WTC11 (cell line): ENCODE results near the gene ITPR1. TPM values are rescaled to one million over a fixed set of nuclear protein-coding genes. Genes with fewer than 3 reads are reported as not detected.

Experiments
- ATAC-seq: fragments of 200-7000 bp; cut with Tn5 transposase; 2 replicates; pipeline ENCODE4 v1.10.0; 2021; ENCODE audit warnings: mild to moderate bottlenecking, moderate library complexity
- CTCF ChIA-PET: fragments of 300-600 bp; sonication (Branson Sonifier 250); formaldehyde crosslinking; loops from one replicate; lab custom pipeline; 2021; ENCODE audit warnings: antibody characterized with exemption; lab: Charles Lee
- POLR2A ChIA-PET: fragments of 350-600 bp; sonication (Branson Sonifier 250); formaldehyde crosslinking; loops from one replicate; lab custom pipeline; 2021; ENCODE audit warnings: antibody characterized with exemption; lab: Charles Lee
- DNase-seq: peaks from one replicate; pipeline ENCODE4 v3.0.0; 2021; ENCODE audit warnings: low spot score
- H3K27ac Mint-ChIP-seq: 2 replicates; pipeline ENCODE4 v1.8.0; 2021; ENCODE audit warnings: mixed read lengths
- H3K27me3 Mint-ChIP-seq: 2 replicates; pipeline ENCODE4 v1.8.0; 2021; ENCODE audit warnings: low read depth, mild to moderate bottlenecking, moderate library complexity, mixed read lengths
- H3K36me3 Mint-ChIP-seq: 2 replicates; pipeline ENCODE4 v1.8.0; 2021; ENCODE audit warnings: mixed read lengths
- H3K4me1 Mint-ChIP-seq: 2 replicates; pipeline ENCODE4 v1.8.0; 2022; ENCODE audit warnings: mixed read lengths
- H3K4me3 Mint-ChIP-seq: 2 replicates; pipeline ENCODE4 v1.8.0; 2021; ENCODE audit warnings: mild to moderate bottlenecking, moderate library complexity, mixed read lengths
- H3K9me3 Mint-ChIP-seq: 2 replicates; pipeline ENCODE4 v1.8.0; 2021; ENCODE audit warnings: mixed read lengths
- CREB1 ChIP-seq: sonication (generic); formaldehyde crosslinking; IDR thresholded peaks from 2 replicates; pipeline ENCODE4 v1.8.0; 2023; ENCODE audit warnings: mild to moderate bottlenecking, missing genetic modification reagents
- FOXP1 ChIP-seq: sonication (generic); formaldehyde crosslinking; IDR thresholded peaks from 2 replicates; pipeline ENCODE4 v1.8.0; 2022; ENCODE audit warnings: missing genetic modification reagents, mild to moderate bottlenecking, moderate library complexity, borderline replicate concordance
- MXD4 ChIP-seq: fragments of 250-450 bp; sonication (Bioruptor Pico); IDR thresholded peaks from 2 replicates; pipeline ENCODE4 v1.8.0; 2021; ENCODE audit warnings: mild to moderate bottlenecking, moderate library complexity, borderline replicate concordance
- NR1H2 ChIP-seq: sonication (generic); formaldehyde crosslinking; IDR thresholded peaks from 2 replicates; pipeline ENCODE4 v1.9.0; 2021; ENCODE audit warnings: mild to moderate bottlenecking, moderate library complexity, missing genetic modification reagents
- OVOL2 ChIP-seq: fragments of 250-450 bp; sonication (Bioruptor Pico); IDR thresholded peaks from 2 replicates; pipeline ENCODE4 v1.9.0; 2021; ENCODE audit warnings: mild to moderate bottlenecking, borderline replicate concordance
- RORB ChIP-seq: fragments of 250-450 bp; sonication (Bioruptor Pico); IDR thresholded peaks from 2 replicates; pipeline ENCODE4 v1.9.0; 2021; ENCODE audit warnings: mild to moderate bottlenecking
- SOX15 ChIP-seq: fragments of 250-450 bp; sonication (Bioruptor Pico); IDR thresholded peaks from 2 replicates; pipeline ENCODE4 v1.9.0; 2021; ENCODE audit warnings: mild to moderate bottlenecking
- TEAD4 ChIP-seq: sonication (generic); formaldehyde crosslinking; IDR thresholded peaks from 2 replicates; pipeline ENCODE4 v1.8.0; 2022; ENCODE audit warnings: mild to moderate bottlenecking, missing genetic modification reagents
- TP53 ChIP-seq: sonication (generic); formaldehyde crosslinking; IDR thresholded peaks from 2 replicates; pipeline ENCODE4 v1.8.1; 2023; ENCODE audit warnings: mild to moderate bottlenecking, missing genetic modification reagents
- ZNF263 ChIP-seq: sonication (generic); formaldehyde crosslinking; IDR thresholded peaks from 2 replicates; pipeline ENCODE4 v1.8.1; 2022; ENCODE audit warnings: low read depth, mild to moderate bottlenecking, moderate library complexity, missing genetic modification reagents
- ZNF317 ChIP-seq: sonication (generic); formaldehyde crosslinking; IDR thresholded peaks from 2 replicates; pipeline ENCODE4 v1.8.1; 2023; ENCODE audit warnings: low read depth, mild to moderate bottlenecking, moderate library complexity, missing genetic modification reagents, borderline replicate concordance
- ZNF416 ChIP-seq: fragments of 250-450 bp; sonication (Bioruptor Pico); IDR thresholded peaks from 2 replicates; pipeline ENCODE4 v1.9.0; 2021; ENCODE audit warnings: mild to moderate bottlenecking, inconsistent platforms
- total RNA-seq: library from RNA; stranded (reverse); gene quantifications from 3 replicates; pipeline ENCODE4 v1.2.3, GENCODE V29; 2021
- TF ChIP-seq, protein P1 (sequence below): fragments of 250-450 bp; sonication (Bioruptor Pico); IDR thresholded peaks from 2 replicates; pipeline ENCODE4 v2.1.2; 2022; ENCODE audit warnings: mild to moderate bottlenecking, moderate library complexity
- TF ChIP-seq, protein P2 (sequence below): sonication (generic); formaldehyde crosslinking; IDR thresholded peaks from 2 replicates; pipeline ENCODE4 v1.8.1; 2022; ENCODE audit warnings: missing genetic modification reagents, borderline replicate concordance
- TF ChIP-seq, protein P3 (sequence below): sonication (generic); formaldehyde crosslinking; IDR thresholded peaks from 2 replicates; pipeline ENCODE4 v1.8.1; 2023; ENCODE audit warnings: mild to moderate bottlenecking, missing genetic modification reagents, borderline replicate concordance
- TF ChIP-seq, protein P4 (sequence below): fragments of 250-450 bp; sonication (Bioruptor Pico); IDR thresholded peaks from 2 replicates; pipeline ENCODE4 v1.8.0; 2021; ENCODE audit warnings: mild to moderate bottlenecking
- TF ChIP-seq, protein P5 (sequence below): sonication (generic); formaldehyde crosslinking; IDR thresholded peaks from 2 replicates; pipeline ENCODE4 v1.8.1; 2023; ENCODE audit warnings: mild to moderate bottlenecking, missing genetic modification reagents
- TF ChIP-seq, protein P6 (sequence below): sonication (generic); formaldehyde crosslinking; IDR thresholded peaks from 2 replicates; pipeline ENCODE4 v1.8.0; 2022; ENCODE audit warnings: mild to moderate bottlenecking, missing genetic modification reagents

The ITPR1 gene
- total RNA-seq, 1 experiment from 2014 or later = 11.8 TPM

DNA sequence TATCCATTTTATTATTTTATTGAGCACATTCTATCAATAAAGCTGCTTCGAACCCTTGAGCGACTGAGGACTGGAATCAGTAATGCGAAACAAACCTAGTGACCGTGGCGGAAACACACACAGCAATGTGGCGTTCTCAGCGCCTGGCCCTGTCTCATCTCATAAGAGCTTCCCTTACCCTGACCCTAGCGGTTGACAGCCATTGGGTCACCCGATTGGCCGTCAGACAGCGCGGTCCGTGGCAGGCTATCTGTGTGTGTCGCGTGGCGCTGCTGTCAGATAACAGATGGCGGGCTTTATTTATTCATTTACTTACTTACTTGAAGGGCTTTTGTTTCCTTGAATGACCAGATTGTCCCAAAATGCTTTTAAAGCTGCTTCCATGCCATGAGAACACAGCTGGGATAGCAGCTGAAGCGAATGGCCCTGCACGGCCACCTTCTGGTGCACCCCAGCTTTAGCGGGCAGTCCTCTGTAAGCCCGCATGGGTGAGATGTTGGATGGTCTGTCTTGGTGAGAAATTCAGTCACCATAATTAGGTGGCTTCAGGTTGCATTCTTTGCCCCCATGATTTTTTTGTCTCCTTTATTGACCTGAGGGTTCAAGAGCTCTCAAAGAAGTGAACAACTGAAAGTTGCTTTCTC, 270.6 kb downstream of the ITPR1 start:
- peaks cover 21% of the 10 kb centered on the region for H3K36me3 Mint-ChIP-seq
- H3K4me3 Mint-ChIP-seq = no peak overlapping the region
- TF ChIP-seq CREB1 (CRISPR knock-in tag) (no peak), TEAD4 (CRISPR knock-in tag) (no peak), TP53 (CRISPR knock-in tag) (no peak), SOX15 (no peak), ZNF416 (CRISPR knock-in tag) (no peak), ZNF317 (CRISPR knock-in tag) (no peak), NR1H2 (CRISPR knock-in tag) (no peak), ZNF263 (CRISPR knock-in tag) (no peak), OVOL2 (CRISPR knock-in tag) (no peak), FOXP1 (CRISPR knock-in tag) (no peak), MXD4 (CRISPR knock-in tag) (no peak), RORB (CRISPR knock-in tag) (no peak)
- TF ChIP-seq, protein P1, sequence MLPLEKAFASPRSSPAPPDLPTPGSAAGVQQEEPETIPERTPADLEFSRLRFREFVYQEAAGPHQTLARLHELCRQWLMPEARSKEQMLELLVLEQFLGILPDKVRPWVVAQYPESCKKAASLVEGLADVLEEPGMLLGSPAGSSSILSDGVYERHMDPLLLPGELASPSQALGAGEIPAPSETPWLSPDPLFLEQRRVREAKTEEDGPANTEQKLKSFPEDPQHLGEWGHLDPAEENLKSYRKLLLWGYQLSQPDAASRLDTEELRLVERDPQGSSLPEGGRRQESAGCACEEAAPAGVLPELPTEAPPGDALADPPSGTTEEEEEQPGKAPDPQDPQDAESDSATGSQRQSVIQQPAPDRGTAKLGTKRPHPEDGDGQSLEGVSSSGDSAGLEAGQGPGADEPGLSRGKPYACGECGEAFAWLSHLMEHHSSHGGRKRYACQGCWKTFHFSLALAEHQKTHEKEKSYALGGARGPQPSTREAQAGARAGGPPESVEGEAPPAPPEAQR = no peak
- TF ChIP-seq, protein P2, sequence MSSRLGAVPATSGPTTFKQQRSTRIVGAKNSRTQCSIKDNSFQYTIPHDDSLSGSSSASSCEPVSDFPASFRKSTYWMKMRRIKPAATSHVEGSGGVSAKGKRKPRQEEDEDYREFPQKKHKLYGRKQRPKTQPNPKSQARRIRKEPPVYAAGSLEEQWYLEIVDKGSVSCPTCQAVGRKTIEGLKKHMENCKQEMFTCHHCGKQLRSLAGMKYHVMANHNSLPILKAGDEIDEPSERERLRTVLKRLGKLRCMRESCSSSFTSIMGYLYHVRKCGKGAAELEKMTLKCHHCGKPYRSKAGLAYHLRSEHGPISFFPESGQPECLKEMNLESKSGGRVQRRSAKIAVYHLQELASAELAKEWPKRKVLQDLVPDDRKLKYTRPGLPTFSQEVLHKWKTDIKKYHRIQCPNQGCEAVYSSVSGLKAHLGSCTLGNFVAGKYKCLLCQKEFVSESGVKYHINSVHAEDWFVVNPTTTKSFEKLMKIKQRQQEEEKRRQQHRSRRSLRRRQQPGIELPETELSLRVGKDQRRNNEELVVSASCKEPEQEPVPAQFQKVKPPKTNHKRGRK (CRISPR knock-in tag) = no peak
- TF ChIP-seq, protein P3, sequence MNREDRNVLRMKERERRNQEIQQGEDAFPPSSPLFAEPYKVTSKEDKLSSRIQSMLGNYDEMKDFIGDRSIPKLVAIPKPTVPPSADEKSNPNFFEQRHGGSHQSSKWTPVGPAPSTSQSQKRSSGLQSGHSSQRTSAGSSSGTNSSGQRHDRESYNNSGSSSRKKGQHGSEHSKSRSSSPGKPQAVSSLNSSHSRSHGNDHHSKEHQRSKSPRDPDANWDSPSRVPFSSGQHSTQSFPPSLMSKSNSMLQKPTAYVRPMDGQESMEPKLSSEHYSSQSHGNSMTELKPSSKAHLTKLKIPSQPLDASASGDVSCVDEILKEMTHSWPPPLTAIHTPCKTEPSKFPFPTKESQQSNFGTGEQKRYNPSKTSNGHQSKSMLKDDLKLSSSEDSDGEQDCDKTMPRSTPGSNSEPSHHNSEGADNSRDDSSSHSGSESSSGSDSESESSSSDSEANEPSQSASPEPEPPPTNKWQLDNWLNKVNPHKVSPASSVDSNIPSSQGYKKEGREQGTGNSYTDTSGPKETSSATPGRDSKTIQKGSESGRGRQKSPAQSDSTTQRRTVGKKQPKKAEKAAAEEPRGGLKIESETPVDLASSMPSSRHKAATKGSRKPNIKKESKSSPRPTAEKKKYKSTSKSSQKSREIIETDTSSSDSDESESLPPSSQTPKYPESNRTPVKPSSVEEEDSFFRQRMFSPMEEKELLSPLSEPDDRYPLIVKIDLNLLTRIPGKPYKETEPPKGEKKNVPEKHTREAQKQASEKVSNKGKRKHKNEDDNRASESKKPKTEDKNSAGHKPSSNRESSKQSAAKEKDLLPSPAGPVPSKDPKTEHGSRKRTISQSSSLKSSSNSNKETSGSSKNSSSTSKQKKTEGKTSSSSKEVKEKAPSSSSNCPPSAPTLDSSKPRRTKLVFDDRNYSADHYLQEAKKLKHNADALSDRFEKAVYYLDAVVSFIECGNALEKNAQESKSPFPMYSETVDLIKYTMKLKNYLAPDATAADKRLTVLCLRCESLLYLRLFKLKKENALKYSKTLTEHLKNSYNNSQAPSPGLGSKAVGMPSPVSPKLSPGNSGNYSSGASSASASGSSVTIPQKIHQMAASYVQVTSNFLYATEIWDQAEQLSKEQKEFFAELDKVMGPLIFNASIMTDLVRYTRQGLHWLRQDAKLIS (CRISPR knock-in tag) = no peak
- TF ChIP-seq, protein P4, sequence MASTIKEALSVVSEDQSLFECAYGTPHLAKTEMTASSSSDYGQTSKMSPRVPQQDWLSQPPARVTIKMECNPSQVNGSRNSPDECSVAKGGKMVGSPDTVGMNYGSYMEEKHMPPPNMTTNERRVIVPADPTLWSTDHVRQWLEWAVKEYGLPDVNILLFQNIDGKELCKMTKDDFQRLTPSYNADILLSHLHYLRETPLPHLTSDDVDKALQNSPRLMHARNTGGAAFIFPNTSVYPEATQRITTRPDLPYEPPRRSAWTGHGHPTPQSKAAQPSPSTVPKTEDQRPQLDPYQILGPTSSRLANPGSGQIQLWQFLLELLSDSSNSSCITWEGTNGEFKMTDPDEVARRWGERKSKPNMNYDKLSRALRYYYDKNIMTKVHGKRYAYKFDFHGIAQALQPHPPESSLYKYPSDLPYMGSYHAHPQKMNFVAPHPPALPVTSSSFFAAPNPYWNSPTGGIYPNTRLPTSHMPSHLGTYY (CRISPR knock-in tag) = no peak
- TF ChIP-seq, protein P5, sequence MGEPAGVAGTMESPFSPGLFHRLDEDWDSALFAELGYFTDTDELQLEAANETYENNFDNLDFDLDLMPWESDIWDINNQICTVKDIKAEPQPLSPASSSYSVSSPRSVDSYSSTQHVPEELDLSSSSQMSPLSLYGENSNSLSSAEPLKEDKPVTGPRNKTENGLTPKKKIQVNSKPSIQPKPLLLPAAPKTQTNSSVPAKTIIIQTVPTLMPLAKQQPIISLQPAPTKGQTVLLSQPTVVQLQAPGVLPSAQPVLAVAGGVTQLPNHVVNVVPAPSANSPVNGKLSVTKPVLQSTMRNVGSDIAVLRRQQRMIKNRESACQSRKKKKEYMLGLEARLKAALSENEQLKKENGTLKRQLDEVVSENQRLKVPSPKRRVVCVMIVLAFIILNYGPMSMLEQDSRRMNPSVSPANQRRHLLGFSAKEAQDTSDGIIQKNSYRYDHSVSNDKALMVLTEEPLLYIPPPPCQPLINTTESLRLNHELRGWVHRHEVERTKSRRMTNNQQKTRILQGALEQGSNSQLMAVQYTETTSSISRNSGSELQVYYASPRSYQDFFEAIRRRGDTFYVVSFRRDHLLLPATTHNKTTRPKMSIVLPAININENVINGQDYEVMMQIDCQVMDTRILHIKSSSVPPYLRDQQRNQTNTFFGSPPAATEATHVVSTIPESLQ (CRISPR knock-in tag) = no peak
- TF ChIP-seq, protein P6, sequence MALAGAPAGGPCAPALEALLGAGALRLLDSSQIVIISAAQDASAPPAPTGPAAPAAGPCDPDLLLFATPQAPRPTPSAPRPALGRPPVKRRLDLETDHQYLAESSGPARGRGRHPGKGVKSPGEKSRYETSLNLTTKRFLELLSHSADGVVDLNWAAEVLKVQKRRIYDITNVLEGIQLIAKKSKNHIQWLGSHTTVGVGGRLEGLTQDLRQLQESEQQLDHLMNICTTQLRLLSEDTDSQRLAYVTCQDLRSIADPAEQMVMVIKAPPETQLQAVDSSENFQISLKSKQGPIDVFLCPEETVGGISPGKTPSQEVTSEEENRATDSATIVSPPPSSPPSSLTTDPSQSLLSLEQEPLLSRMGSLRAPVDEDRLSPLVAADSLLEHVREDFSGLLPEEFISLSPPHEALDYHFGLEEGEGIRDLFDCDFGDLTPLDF (CRISPR knock-in tag) = no peak
- ChIA-PET CTCF (no interaction called here), POLR2A (no interaction called here)
- no peak overlapping the region for H3K27ac Mint-ChIP-seq
- H3K27me3 Mint-ChIP-seq = no peaks in the 10 kb centered on the region
- no peaks in the 10 kb centered on the region for H3K4me1 Mint-ChIP-seq
- H3K9me3 Mint-ChIP-seq = peaks cover 39% of the 10 kb centered on the region
- ATAC-seq = no peak
- DNase-seq = no peak
